Right renal cortex interstitium (tissue), 3 donors: ENCODE measurements around the gene PFN1. TPM values are rescaled to one million over a fixed set of nuclear protein-coding genes. Genes with fewer than 3 reads are reported as not detected.
A peak's percentile ranks its signal among the peaks of the same experiment; 100 is the strongest.

Source experiments
- DNase-seq, 3 donors: peaks; one replicate each; pipeline ENCODE4 v3.0.0-alpha.2; 2013; ENCODE audit warnings: low read depth in 3 of 3, low spot score in 2 of 3
- polyA plus RNA-seq, 3 donors: library from polyadenylated mRNA; unstranded; fragments of 120-200 nt; gene quantifications; one replicate each; pipeline ENCODE4 v1.2.1, GENCODE V29; 2013; ENCODE audit not compliant: insufficient read length in 3 of 3

PFN1 gene
- polyA plus RNA-seq, 3 donors, result 296 to 397 (median 351) TPM

GRCh38 chr17:4968486-4969046 is 20.2 kb upstream of the PFN1 start:
- no peak for DNase-seq

GRCh38 chr17:4967539-4968485 is 19.5 kb upstream of the PFN1 start, which contains the start of gene SPAG7:
Gene SPAG7 (minus strand): TSS chr17:4967817. CDS start chr17:4967804, 13 bp downstream.
- peak; percentile 94 to 99 (median 99) for DNase-seq

GRCh38 chr17:4966844-4967538 is 18.7 kb upstream of the PFN1 start:
- peak; percentile 98 to 99 (median 98) for DNase-seq

- no peak for DNase-seq
These were observed 17.1 kb upstream of the PFN1 start for GRCh38 chr17:4965311-4965986.

GRCh38 chr17:4960279-4960922 is 12.1 kb upstream of the PFN1 start:
- no peak for DNase-seq

GRCh38 chr17:4959261-4959965 is 11.1 kb upstream of the PFN1 start:
- DNase-seq, result no peak

- no peak for DNase-seq
These were observed 9.8 kb upstream of the PFN1 start for GRCh38 chr17:4958102-4958501.

GRCh38 chr17:4956493-4957061 is 8.2 kb upstream of the PFN1 start:
- DNase-seq, result no peak

- DNase-seq, result no peak
These were observed 6.8 kb upstream of the PFN1 start for GRCh38 chr17:4955091-4955490.

GRCh38 chr17:4953451-4953961 is 5.2 kb upstream of the PFN1 start:
- DNase-seq, result no peak

GRCh38 chr17:4951486-4951885 is 3.2 kb upstream of the PFN1 start:
- no peak for DNase-seq

- no peak for DNase-seq
These were observed 2.4 kb upstream of the PFN1 start, which contains the start of gene ENO3 for GRCh38 chr17:4950746-4951204. Gene ENO3 (plus strand): TSS chr17:4951119. CDS start chr17:4951830, 711 bp downstream.

GRCh38 chr17:4950075-4950745 is 1.9 kb upstream of the PFN1 start:
- no peak for DNase-seq

- no peak for DNase-seq
These were observed 1.2 kb upstream of the PFN1 start for GRCh38 chr17:4949321-4950074.

- no peak for DNase-seq
These were observed 596 bp upstream of the PFN1 start for GRCh38 chr17:4948931-4949320.

GRCh38 chr17:4947411-4948165 is 742 bp downstream of the PFN1 start:
- DNase-seq, result no peak

- no peak for DNase-seq
These were observed 1.3 kb downstream of the PFN1 start for GRCh38 chr17:4947010-4947410.
